ENCODE measurements around the gene SIRT2.
"Not testable (repeated sequence)": the region's sequence is repeated elsewhere in the genome, so short reads cannot be mapped to it uniquely, and the experiment has no call there.

GRCh38 chr19:38829203-38829602, 70.2 kb downstream of the SIRT2 start:
- not testable (repeated sequence) for TF ChIP-seq CTCF (optimal IDR thresholded peaks at IDR 0.05 in 1 of 3, IDR thresholded peaks at IDR 0.05 in 1 of 3, conservative IDR thresholded peaks at IDR 0.05 in 1 of 3; ENCODE audit: extremely low read depth in 1 of 3, insufficient read depth in 2 of 3, low read length in 3 of 3); EZH2 (IDR thresholded peaks at IDR 0.05; ENCODE audit: low read length)
